SJSA1 (cell line): ENCODE data around the gene STX3. TPM values are rescaled to one million over a fixed set of nuclear protein-coding genes. Genes with fewer than 3 reads are reported as not detected.
"Not testable (repeated sequence)": the region's sequence is repeated elsewhere in the genome, so short reads cannot be mapped to it uniquely, and the experiment has no call there.

Experiments used
- DNase-seq, 2 experiments: peaks; one replicate each; pipeline ENCODE4 v3.0.0-alpha.2; 2015 to 2020; ENCODE audit warnings: low spot score in 2 of 2, low read depth in 1 of 2
- H3K27ac ChIP-seq: fragments of 250-450 bp; sonication (Bioruptor Pico); 2 replicates; pipeline ENCODE4 v1.5.1; 2020; ENCODE audit warnings: mild to moderate bottlenecking, moderate library complexity
- H3K27me3 ChIP-seq: fragments of 250-450 bp; sonication (Bioruptor Pico); replicated peaks from 2 replicates; pipeline ENCODE4 v1.5.1; 2020; ENCODE audit warnings: mild to moderate bottlenecking, moderate library complexity
- H3K36me3 ChIP-seq: fragments of 250-450 bp; sonication (Bioruptor Pico); 2 replicates; pipeline ENCODE4 v1.5.1; 2020; ENCODE audit warnings: mild to moderate bottlenecking
- H3K4me1 ChIP-seq: fragments of 250-450 bp; sonication (Bioruptor Pico); replicated peaks from 2 replicates; pipeline ENCODE4 v1.6.1; 2021; ENCODE audit warnings: mild to moderate bottlenecking
- H3K4me3 ChIP-seq: fragments of 250-450 bp; sonication (Bioruptor Pico); 2 replicates; pipeline ENCODE4 v1.5.1; 2020; ENCODE audit warnings: mild to moderate bottlenecking
- H3K9me3 ChIP-seq: fragments of 250-450 bp; sonication (Bioruptor Pico); replicated peaks from 2 replicates; pipeline ENCODE4 v1.5.1; 2020; ENCODE audit warnings: mild to moderate bottlenecking
- total RNA-seq: library from RNA; depleted of rRNA; stranded (reverse); fragments of >200 nt; shearing (Covaris generic); gene quantifications from 2 replicates; pipeline ENCODE4 v1.2.3, GENCODE V29; 2014; rRNA removed

STX3 gene
- total RNA-seq, 1 experiment from 2014 or later: 29.7 TPM

DNA sequence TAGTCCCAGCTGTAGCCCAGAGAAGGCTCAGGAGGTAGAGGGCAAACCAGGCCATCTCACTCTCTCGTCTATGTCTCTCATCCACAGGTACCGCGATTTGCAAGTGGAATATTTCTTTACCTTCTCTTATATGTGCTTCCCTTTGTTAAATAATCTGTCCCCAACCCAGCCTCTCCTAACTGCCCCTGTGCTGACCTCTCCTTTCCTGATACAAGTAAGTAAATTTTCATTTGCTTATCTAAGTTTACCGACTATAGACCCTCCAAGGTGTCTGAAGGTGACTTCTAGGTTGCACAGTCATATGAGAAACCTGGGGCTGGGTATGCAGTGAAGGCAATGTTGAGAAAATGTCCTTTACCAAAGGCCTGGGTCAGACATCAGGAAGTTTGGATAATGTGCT lies 90.2 kb downstream of the STX3 start, which contains the start of gene CBLIF:
Gene CBLIF, minus strand, starts transcription at position 101 of the 400 bp plus-strand sequence. Its CDS starts 46 bp downstream, at position 55.
- Histone ChIP-seq H3K4me3 (no peak within 1 kb of the TSS), H3K27me3 (peaks cover 4% of the 10 kb centered on the region; the same call in 1 of the 2 replicates), H3K4me1 (no peaks in the 10 kb centered on the region), H3K9me3 (no peaks in the 10 kb centered on the region), H3K27ac (no peak within 1 kb of the TSS), H3K36me3 (no peaks in the 10 kb centered on the region)
- DNase-seq: no peak

GRCh38 chr11:59846556-59846955 lies 91.4 kb downstream of the STX3 start:
- Histone ChIP-seq H3K27ac (no peak overlapping the region), H3K9me3 (no peaks in the 10 kb centered on the region), H3K4me1 (no peaks in the 10 kb centered on the region), H3K36me3 (no peaks in the 10 kb centered on the region), H3K27me3 (peaks cover 4% of the 10 kb centered on the region; the same call in 1 of the 2 replicates), H3K4me3 (no peak overlapping the region)
- no peak for DNase-seq

DNA sequence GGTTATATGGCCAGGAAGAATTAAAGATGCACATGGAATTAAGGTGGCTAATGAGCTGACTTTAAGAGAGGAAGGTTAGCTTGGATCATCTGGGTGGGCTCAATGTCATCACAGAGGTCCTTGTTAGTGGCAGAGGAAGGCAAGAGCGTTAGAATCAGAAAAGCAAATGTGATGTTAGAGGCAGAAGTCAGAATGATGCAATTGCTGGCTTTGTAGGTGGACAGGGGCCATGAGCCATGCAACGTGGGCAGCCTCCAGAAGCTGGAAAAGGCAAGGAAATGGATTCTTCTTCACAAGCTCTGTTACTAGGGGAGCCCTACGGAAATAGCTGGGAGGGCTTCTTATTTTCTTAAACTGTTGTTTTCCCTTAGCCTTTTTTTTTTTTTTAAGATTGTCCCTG lies 92.5 kb downstream of the STX3 start:
- H3K9me3 ChIP-seq: no peaks in the 10 kb centered on the region
- no peak overlapping the region for H3K4me3 ChIP-seq
- H3K4me1 ChIP-seq: no peaks in the 10 kb centered on the region
- H3K36me3 ChIP-seq: no peaks in the 10 kb centered on the region
- DNase-seq: no peak
- no peak overlapping the region for H3K27ac ChIP-seq
- peaks cover 4% of the 10 kb centered on the region; the same call in 1 of the 2 replicates for H3K27me3 ChIP-seq

- not testable (repeated sequence) for H3K4me1 ChIP-seq, H3K27me3 ChIP-seq, H3K27ac ChIP-seq, H3K9me3 ChIP-seq, DNase-seq, H3K36me3 ChIP-seq, H3K4me3 ChIP-seq
Observed at GRCh38 chr11:59848439-59848838, 93.3 kb downstream of the STX3 start.

DNA sequence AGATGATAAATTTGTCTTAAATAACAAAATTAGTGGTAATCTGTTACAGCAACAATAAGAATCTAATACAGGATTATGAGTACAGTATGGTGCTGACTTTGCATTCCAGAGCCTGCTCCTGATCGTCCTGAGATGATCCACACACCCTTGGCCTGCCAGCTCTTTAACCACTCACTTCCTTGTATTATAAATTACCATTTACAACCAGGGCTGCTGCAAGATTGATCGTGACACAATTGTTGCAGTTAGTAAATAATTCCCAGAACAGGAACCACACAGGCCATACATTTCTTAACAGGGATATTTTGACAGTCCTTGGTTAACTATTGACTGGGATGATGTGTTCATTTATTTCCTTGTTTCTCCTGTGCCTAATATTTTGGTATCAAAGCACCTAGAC lies 94.0 kb downstream of the STX3 start:
- H3K27ac ChIP-seq: no peak overlapping the region

DNA sequence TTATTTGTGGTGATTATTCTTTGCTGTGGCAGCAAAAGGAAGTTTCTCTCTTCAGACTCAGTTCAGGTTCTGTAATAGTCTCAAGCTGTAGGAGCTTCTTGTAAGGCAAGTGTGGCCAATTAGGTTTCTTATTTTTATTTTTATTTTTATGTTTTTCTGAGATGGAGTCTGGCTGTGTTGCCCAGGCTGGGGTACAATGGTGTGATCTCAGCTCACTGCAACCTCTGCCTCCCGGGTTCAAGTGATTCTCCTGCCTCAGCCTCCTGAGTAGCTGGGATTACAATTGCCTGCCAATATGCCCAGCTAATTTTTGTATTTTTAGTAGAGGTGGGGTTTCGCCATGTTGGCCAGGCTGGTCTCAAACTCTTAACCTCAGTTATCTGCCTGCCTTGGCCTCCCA lies 94.4 kb downstream of the STX3 start:
- not testable (repeated sequence) for H3K27ac ChIP-seq, H3K4me3 ChIP-seq, DNase-seq, H3K9me3 ChIP-seq, H3K36me3 ChIP-seq, H3K4me1 ChIP-seq, H3K27me3 ChIP-seq

More for the DNA sequence above, 94.0 kb downstream of the STX3 start:
- Histone ChIP-seq H3K27me3 (peaks cover 9% of the 10 kb centered on the region; the same call in 1 of the 2 replicates), H3K4me1 (no peaks in the 10 kb centered on the region), H3K4me3 (no peak overlapping the region), H3K36me3 (no peaks in the 10 kb centered on the region), H3K9me3 (no peaks in the 10 kb centered on the region)
- DNase-seq: no peak

GRCh38 chr11:59851416-59851815 lies 96.2 kb downstream of the STX3 start:
- H3K4me3 ChIP-seq, H3K4me1 ChIP-seq, H3K27ac ChIP-seq, H3K36me3 ChIP-seq, H3K9me3 ChIP-seq, DNase-seq, H3K27me3 ChIP-seq: not testable (repeated sequence)

- Histone ChIP-seq H3K4me1 (peaks cover 13% of the 10 kb centered on the region), H3K27ac (no peak overlapping the region), H3K27me3 (peaks cover 9% of the 10 kb centered on the region; the same call in 1 of the 2 replicates), H3K9me3 (no peaks in the 10 kb centered on the region), H3K36me3 (no peaks in the 10 kb centered on the region), H3K4me3 (no peak overlapping the region)
- no peak for DNase-seq
Observed at GRCh38 chr11:59854871-59855270, 99.7 kb downstream of the STX3 start.

Other genes starting within 250 kb of the STX3 start
- not detected in 2 replicates for gene OR4D9, start 243.8 kb upstream of the STX3 start, total RNA-seq
- 19.9 and 30.3 TPM in 2 replicates for gene OSBP, start 139.6 kb upstream of the STX3 start, total RNA-seq
- gene PATL1, start 86.3 kb upstream of the STX3 start, total RNA-seq: 17.7 and 24.9 TPM in 2 replicates
- gene OR10V1, start 41.5 kb upstream of the STX3 start, total RNA-seq: not detected in 2 replicates
- 93.0 and 117 TPM in 2 replicates for gene MRPL16, start 55.4 kb downstream of the STX3 start, total RNA-seq
- gene CBLIF, start 90.1 kb downstream of the STX3 start, total RNA-seq: not detected in 2 replicates
- gene TCN1, start 111.1 kb downstream of the STX3 start, total RNA-seq: not detected in 2 replicates
- gene OOSP3, start 123.4 kb downstream of the STX3 start, total RNA-seq: not detected in 2 replicates
- not detected in 2 replicates for gene OOSP1, start 183.1 kb downstream of the STX3 start, total RNA-seq
- not detected in 2 replicates for gene OOSP4A, start 208.7 kb downstream of the STX3 start, total RNA-seq